Measurements from ENCODE around the gene ANO1. TPM values are rescaled to one million over a fixed set of nuclear protein-coding genes. Genes with fewer than 3 reads are reported as not detected.

ANO1 gene
- total RNA-seq, 6 experiments from 2014 or later, result not detected

- no peaks in the 10 kb centered on the region for H3K4me1 Mint-ChIP-seq (ENCODE audit: low read depth)
- no peaks in the 10 kb centered on the region for H3K36me3 Mint-ChIP-seq (ENCODE audit: low read depth)
- TF ChIP-seq, protein P1, sequence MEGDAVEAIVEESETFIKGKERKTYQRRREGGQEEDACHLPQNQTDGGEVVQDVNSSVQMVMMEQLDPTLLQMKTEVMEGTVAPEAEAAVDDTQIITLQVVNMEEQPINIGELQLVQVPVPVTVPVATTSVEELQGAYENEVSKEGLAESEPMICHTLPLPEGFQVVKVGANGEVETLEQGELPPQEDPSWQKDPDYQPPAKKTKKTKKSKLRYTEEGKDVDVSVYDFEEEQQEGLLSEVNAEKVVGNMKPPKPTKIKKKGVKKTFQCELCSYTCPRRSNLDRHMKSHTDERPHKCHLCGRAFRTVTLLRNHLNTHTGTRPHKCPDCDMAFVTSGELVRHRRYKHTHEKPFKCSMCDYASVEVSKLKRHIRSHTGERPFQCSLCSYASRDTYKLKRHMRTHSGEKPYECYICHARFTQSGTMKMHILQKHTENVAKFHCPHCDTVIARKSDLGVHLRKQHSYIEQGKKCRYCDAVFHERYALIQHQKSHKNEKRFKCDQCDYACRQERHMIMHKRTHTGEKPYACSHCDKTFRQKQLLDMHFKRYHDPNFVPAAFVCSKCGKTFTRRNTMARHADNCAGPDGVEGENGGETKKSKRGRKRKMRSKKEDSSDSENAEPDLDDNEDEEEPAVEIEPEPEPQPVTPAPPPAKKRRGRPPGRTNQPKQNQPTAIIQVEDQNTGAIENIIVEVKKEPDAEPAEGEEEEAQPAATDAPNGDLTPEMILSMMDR (IDR thresholded peaks at IDR 0.05), result no peak
- no peak overlapping the region for H3K4me3 Mint-ChIP-seq
- no peak for DNase-seq
- H3K27me3 Mint-ChIP-seq (ENCODE audit: insufficient read depth), result peaks cover 53% of the 10 kb centered on the region
- H3K9me3 Mint-ChIP-seq, result no peaks in the 10 kb centered on the region
- no peak overlapping the region for H3K27ac Mint-ChIP-seq
Observed at GRCh38 chr11:70085815-70086769, 8.0 kb downstream of the ANO1 start.

- TF ChIP-seq, protein P1 (IDR thresholded peaks at IDR 0.05), result no peak
- H3K4me1 Mint-ChIP-seq (ENCODE audit: low read depth), result no peaks in the 10 kb centered on the region
- no peaks in the 10 kb centered on the region for H3K36me3 Mint-ChIP-seq (ENCODE audit: low read depth)
- H3K27me3 Mint-ChIP-seq (ENCODE audit: insufficient read depth), result peaks cover 56% of the 10 kb centered on the region
- peaks cover 3% of the 10 kb centered on the region; the same call in 1 of the 2 replicates for H3K9me3 Mint-ChIP-seq
- no peak overlapping the region for H3K27ac Mint-ChIP-seq
- no peak for DNase-seq
- H3K4me3 Mint-ChIP-seq, result no peak overlapping the region
Observed at GRCh38 chr11:70087446-70088167, 9.5 kb downstream of the ANO1 start.

- no peak overlapping the region for H3K4me3 Mint-ChIP-seq
- DNase-seq, result no peak
Observed at GRCh38 chr11:70088735-70089250, 10.7 kb downstream of the ANO1 start.

DNA sequence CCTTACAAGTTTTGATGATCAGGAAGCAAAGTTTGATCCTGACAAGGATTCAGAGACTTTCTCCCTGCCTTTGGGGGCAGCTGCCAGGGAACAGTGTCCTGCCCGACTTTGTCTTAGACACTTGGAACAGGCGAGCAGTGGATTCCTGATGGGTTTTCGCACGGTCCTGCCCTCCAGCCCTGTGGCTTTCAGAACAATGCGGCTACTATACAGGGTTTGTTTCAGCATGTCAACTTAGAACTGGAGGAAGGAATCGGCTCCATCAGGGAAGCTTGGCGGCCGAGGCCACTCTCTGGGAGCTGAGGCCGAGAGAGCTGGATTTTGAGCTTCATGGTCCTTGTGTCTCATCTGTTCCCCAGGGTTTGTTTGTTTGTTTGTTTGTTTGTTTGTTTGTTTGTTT, 11.5 kb downstream of the ANO1 start:
- no peak overlapping the region for H3K4me3 Mint-ChIP-seq
- no peak overlapping the region for H3K27ac Mint-ChIP-seq
- peaks cover 7% of the 10 kb centered on the region; the same call in 1 of the 2 replicates for H3K9me3 Mint-ChIP-seq
- no peaks in the 10 kb centered on the region for H3K36me3 Mint-ChIP-seq (ENCODE audit: low read depth)
- DNase-seq, result no peak
- H3K4me1 Mint-ChIP-seq (ENCODE audit: low read depth), result no peaks in the 10 kb centered on the region
- TF ChIP-seq, protein P1 (IDR thresholded peaks at IDR 0.05), result no peak
- peaks cover 60% of the 10 kb centered on the region for H3K27me3 Mint-ChIP-seq (ENCODE audit: insufficient read depth)

More at GRCh38 chr11:70088735-70089250, 10.7 kb downstream of the ANO1 start:
- H3K9me3 Mint-ChIP-seq, result peaks cover 7% of the 10 kb centered on the region; the same call in 1 of the 2 replicates
- no peak overlapping the region for H3K27ac Mint-ChIP-seq
- H3K27me3 Mint-ChIP-seq (ENCODE audit: insufficient read depth), result peaks cover 58% of the 10 kb centered on the region
- H3K4me1 Mint-ChIP-seq (ENCODE audit: low read depth), result no peaks in the 10 kb centered on the region
- no peaks in the 10 kb centered on the region for H3K36me3 Mint-ChIP-seq (ENCODE audit: low read depth)
- TF ChIP-seq, protein P1 (IDR thresholded peaks at IDR 0.05), result no peak

- no peak for DNase-seq
- TF ChIP-seq, protein P1 (IDR thresholded peaks at IDR 0.05), result no peak
- peaks cover 66% of the 10 kb centered on the region for H3K27me3 Mint-ChIP-seq (ENCODE audit: insufficient read depth)
- no peak overlapping the region for H3K4me3 Mint-ChIP-seq
- H3K27ac Mint-ChIP-seq, result no peak overlapping the region
- H3K9me3 Mint-ChIP-seq, result peaks cover 7% of the 10 kb centered on the region; the same call in 1 of the 2 replicates
- H3K4me1 Mint-ChIP-seq (ENCODE audit: low read depth), result peaks cover 5% of the 10 kb centered on the region
- no peaks in the 10 kb centered on the region for H3K36me3 Mint-ChIP-seq (ENCODE audit: low read depth)
Observed at GRCh38 chr11:70090961-70091381, 12.9 kb downstream of the ANO1 start.

All from HFFc6 (cell line).